Left ventricle myocardium superior (tissue), 1 donor: Measurements from ENCODE around the gene WNT7A. TPM values are rescaled to one million over a fixed set of nuclear protein-coding genes. Genes with fewer than 3 reads are reported as not detected.
"Not testable (repeated sequence)": the region's sequence is repeated elsewhere in the genome, so short reads cannot be mapped to it uniquely, and the experiment has no call there.

Experiments used
- ATAC-seq: fragments of 200-7000 bp; cut with Tn5 transposase; one replicate; pipeline ENCODE4 v1.9.1; 2020; ENCODE audit warnings: mild to moderate bottlenecking, moderate library complexity
- DNase-seq: peaks from one replicate; pipeline ENCODE4 v3.0.0-alpha.2; 2020
- intact Hi-C: fragments of 100-400 bp; cut with micrococcal nuclease; formaldehyde crosslinking; loops from one replicate; pipeline ENCODE4 v1.11.0; 2022
- total RNA-seq: library from RNA; stranded (reverse); fragmentation: NEBNext Ultra II Directional; extraction: Animal tissue kit (Norgen Biotek cat#: 25700); gene quantifications from one replicate; pipeline ENCODE4 v1.2.1, GENCODE V29; 2021
- donor health status: DM: no; HTN: yes; CAD: no; lungs with severe emphysema.

Gene WNT7A
- total RNA-seq, 1 donor from 2014 or later = not detected

DNA sequence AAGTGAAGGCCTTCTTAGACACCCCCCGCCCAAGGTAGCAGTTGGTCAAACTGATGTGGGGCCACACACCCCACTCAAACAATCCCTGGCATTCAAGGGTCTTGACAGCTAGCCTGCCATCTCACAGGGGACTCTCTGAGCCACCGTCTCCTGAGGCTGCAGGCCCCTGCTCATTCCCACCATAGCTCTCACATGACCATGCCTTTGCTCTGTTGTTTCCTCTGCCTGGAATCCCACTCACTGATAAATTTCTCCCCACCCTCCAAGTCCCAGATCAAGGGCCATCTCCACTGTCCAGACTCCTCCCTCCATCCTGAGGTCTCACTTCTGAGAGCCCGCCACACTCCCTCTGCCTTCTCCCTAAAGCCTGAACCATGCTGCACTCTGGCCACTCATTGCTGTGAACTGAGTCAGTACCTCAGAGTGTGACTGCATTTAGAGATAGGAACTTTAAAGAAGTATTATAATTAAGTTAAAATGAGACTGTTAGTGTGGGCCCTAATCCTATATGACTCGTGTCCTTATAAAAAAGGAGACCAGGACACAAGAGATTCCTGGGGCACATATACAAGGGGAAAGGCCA is 10.0 kb downstream of the WNT7A start:
- ATAC-seq = no peak
- intact Hi-C loops = no loop called here
- DNase-seq = no peak

DNA sequence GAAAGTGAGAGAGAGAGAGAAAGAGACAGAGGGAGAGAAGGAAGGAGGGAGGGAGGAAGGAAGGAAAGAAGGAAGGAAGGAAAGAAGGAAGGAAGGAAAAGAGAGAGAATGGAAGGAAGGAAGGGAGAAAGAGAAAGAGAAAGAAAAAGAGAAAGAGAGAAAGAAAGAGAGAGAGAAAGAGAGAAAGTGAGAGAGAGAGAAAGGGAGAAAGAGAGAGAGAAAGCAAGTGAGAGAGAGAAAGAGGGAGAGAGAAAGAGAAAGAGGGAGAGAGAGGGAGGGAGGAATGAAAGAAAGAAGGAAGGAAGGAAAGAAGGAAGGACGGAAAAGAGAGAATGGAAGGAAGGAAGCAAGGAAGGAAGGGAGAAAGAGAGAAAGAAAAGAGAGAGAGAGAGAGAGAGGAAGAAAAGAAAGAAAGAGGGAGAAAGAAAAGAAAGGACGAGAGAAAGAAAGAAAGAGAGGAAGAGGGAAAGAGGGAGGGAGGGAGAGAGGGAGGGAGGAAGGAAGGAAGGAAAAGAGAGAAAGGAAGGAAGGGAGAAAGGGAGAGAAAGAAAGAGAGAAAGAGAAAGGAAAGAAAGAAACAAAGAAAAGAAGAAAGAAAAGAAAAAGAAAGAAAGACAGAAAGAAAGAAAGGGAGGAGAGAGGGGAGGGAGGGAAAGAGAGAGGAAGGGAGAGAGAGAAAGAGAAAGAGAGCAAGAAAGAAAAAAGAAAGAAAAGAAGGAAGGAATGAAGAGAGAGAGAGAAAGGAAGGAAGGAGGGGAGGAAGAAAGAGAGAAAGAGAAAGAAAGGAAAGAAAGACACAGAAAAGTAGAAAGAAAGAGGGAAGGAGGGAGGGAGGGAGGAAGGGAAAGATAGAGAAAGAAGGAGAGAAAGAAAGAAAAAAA is 10.8 kb downstream of the WNT7A start:
- DNase-seq (no peak), ATAC-seq (no peak)
- intact Hi-C loops = no loop called here

DNA sequence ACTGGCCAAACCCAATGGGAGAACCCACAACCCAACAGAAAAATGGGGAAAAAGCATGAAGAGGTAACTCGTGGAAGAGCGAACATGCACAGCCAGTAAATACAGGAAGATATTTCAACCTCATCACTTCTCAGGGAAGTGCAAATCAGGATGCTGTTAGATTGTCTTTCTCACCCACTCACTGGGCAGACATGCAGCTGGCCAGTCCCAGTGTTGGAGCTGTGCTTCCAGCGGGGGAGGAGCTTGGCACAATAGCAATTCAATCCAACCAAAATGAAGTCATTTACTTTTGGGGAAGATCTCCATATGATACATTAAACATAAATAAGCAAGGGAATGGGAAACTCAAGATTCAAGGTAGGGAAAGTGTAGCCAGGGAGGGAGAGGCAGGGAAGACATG is 12.1 kb downstream of the WNT7A start:
- DNase-seq (no peak), ATAC-seq (no peak)
- intact Hi-C loops = no loop called here

DNA sequence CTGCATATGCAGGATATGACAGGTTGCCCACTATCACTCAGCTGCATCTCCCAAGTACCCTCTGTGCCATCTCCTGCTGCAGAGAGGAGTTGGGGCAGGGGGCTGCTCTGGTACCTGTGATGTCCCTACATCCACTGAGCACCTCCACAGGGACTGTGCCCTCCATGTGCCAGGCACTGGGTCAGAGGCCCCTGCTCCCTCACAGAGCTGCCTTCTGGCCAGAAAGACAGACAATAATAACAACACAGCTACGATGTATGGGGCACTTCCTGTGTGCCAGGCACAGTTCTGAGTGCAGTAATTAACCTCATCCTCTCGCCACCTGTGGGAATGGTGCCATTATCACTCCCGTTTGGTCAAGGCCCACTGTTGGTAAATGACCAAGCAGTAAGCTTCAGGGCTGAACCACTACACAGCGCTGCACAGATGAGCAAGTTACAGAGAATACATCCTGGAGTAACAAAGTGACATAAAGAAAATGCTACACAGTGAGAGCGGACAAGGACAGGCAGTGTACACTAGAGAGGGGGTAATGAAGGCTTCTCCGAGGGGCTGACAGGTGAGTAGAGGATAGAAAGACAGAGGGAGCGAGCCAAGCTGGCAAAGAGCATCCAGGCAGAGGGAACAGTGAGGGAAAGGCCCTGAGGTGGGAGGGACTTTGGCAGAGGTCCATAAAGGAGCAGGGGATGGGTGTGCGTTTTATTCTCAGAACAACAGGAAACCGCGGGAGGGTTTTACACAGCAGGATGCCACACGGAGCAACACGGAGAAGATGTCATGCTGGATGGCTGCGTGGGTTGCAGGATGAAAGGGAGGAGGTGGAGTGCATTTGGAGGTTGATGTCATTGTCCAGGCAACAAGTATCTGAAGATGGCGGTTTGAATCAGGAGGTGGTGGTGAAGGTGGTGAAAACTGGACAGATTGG is 13.6 kb downstream of the WNT7A start:
- intact Hi-C loops = no loop called here
- no peak for ATAC-seq
- DNase-seq = no peak

DNA sequence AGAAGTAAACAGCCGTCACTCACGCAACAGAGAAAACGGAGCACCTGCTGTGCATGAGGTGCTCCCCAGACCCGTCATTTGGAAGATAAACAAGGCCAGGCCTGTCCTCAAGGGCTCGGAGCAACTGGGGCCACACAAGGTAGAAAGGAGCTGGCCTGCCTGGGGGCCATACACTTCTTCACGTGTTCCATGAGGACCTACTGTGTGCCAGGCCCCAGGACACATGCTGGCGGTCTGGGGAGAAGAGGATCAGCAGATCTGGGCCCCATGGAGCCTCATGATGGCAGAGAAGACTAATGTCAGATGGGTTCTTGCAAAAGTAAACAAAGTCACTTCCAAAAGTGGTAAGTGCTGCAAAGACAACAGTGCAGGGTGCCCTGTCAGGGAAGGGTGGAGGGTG is 14.3 kb downstream of the WNT7A start:
- intact Hi-C loops = no loop called here
- DNase-seq (no peak), ATAC-seq (no peak)

DNA sequence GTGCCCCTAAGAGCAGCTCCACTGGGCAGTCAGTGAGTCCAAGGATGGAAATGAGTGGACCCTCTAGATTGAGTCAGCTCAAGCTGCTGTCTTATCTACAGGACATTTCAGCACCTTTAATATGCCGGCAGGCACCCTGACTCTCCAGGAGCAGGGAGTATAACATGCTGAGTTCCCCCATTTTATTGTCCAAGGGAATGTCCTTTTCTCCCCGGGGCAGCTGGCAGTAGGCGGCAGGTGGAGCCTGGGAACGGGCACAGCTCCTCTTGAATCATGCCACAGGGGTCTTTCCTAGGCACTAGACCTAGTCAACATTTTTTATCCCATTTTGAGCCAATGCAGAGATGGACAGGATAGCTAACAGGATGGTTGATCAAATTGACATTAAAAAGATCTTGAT is 14.8 kb downstream of the WNT7A start:
- intact Hi-C loops = no loop called here
- DNase-seq (no peak), ATAC-seq (no peak)

DNA sequence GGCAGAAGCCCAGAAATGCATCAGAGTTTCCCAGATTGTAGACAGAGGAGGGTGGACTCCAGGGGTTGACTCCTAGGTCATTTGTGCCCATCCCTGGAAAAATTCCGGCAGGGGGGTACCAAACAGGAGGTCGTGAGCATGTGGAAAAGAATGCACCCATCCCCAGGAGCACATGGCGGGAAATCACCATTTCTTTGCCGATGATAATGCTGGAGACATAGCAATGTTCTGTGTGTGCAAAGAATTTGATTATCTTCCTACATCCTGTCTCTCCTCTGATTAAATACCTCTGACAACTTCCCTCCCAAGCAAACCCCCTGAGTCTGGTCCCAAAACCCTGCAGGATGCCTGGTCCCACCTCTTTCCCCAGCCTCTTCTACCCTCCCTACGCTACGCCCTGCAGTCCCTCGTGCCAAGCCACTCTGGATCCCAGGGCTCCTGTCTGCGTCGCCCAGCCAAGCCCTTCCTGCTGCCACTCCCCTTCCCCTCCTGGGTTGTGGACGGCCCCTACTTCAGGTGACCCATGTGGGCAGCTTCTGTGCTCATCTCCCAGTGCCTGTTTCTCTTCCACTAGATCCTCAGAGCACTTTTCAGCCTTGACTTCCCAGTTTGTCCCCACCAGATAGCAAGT is 15.8 kb downstream of the WNT7A start:
- ATAC-seq (no peak), DNase-seq (no peak)
- intact Hi-C loops = no loop called here

- DNase-seq (no peak), ATAC-seq (no peak)
- intact Hi-C loops = no loop called here
These were observed 16.4 kb downstream of the WNT7A start for GRCh38 chr3:13863382-13863952.

GRCh38 chr3:13861461-13861860 is 18.4 kb downstream of the WNT7A start:
- no peak for DNase-seq
- intact Hi-C loops = no loop called here
- ATAC-seq = no peak

GRCh38 chr3:13860001-13860400 is 19.9 kb downstream of the WNT7A start:
- DNase-seq (no peak), ATAC-seq (no peak)
- intact Hi-C loops = no loop called here

GRCh38 chr3:13858768-13859520 is 20.9 kb downstream of the WNT7A start:
- ATAC-seq = no peak
- DNase-seq = no peak

GRCh38 chr3:13857702-13858380 is 22.0 kb downstream of the WNT7A start:
- DNase-seq = no peak
- intact Hi-C loops = no loop called here

More at GRCh38 chr3:13858768-13859520, 20.9 kb downstream of the WNT7A start:
- intact Hi-C loops = no loop called here

DNA sequence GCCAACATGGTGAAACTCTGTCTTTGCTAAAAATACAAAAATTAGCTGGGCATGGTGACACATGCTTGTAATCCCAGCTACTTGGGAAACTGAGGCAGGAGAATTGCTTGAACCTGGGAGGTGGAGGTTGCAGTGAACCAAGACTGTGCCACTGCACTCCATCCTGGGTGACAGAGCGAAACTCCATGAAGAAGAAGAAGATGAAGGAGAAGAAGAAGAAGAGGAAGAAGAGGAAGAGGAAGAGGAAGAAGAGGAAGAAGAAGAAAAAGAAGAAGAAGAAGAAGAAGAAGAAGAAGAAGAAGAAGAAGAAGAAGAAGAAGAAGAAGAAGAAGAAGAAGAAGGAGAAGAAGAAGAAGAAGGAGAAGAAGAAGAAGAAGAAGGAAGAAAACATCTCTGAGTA is 23.2 kb downstream of the WNT7A start:
- ATAC-seq, intact Hi-C loops, DNase-seq: not testable (repeated sequence)

More at GRCh38 chr3:13857702-13858380, 22.0 kb downstream of the WNT7A start:
- ATAC-seq = no peak

DNA sequence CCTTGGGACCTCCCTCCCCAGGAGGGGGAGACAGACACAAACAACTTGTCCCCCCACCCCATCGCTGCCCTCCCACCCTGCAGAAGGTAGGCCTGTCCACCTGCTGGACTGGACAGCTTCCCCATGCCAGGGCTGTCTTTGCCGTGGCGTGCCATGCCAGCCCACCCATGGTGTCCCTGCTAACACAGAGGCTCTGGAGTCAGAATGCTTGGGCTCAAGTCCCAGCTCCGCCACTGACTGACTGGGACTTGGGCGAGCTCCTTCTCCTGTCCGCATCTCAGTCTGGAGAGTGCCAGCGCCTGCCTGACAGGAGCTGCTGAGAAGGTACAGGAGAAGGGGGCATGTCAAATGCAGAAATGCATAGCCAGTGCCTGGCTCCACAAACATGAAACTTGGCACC is 23.9 kb downstream of the WNT7A start:
- intact Hi-C loops = no loop called here
- DNase-seq = no peak
- no peak for ATAC-seq

- no peak for DNase-seq
- intact Hi-C loops = no loop called here
- ATAC-seq = no peak
These were observed 25.4 kb downstream of the WNT7A start for GRCh38 chr3:13854492-13854891.

DNA sequence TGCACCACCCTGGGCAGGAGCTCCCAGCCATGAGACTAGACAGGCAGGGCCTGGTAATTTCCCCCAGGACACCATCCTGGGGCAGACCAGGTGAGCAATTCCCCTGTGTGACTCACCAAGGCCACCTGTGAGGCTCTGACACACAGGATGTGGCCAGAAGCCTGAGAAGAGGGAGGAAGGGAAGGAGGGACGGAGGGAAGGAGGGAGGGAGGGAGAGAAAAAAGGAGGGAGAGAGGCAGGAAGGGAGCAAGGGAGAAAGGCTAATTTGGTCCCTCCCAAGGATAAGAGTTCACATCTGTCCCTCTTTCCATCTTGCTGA is 25.9 kb downstream of the WNT7A start:
- no peak for ATAC-seq
- intact Hi-C loops = no loop called here

GRCh38 chr3:13853256-13853977 is 26.5 kb downstream of the WNT7A start:
- intact Hi-C loops = no loop called here
- ATAC-seq (no peak), DNase-seq (no peak)

More for the DNA sequence above, 25.9 kb downstream of the WNT7A start:
- no peak for DNase-seq
